K562 (cell line): ENCODE data around the gene IDUA. TPM values are rescaled to one million over a fixed set of nuclear protein-coding genes. Genes with fewer than 3 reads are reported as not detected.
A peak's percentile ranks its signal among the peaks of the same experiment; 100 is the strongest.

ENCODE experiments used
- CGGBP1 ChIP-seq: fragments of 250-450 bp; sonication (Bioruptor Pico); IDR thresholded peaks from 2 replicates; pipeline ENCODE4 v1.9.0; 2021; ENCODE audit warnings: mild to moderate bottlenecking
- ELK3 ChIP-seq: fragments of 450-650 bp; formaldehyde crosslinking; IDR thresholded peaks from 2 replicates; pipeline ENCODE4 v1.4.0; 2020; ENCODE audit warnings: mild to moderate bottlenecking
- GABPB1 ChIP-seq: sonication (generic); formaldehyde crosslinking; IDR thresholded peaks from 2 replicates; pipeline ENCODE4 v1.8.0; 2022; ENCODE audit warnings: mild to moderate bottlenecking, missing genetic modification reagents
- HMG20B ChIP-seq: fragments of 250-450 bp; sonication (Bioruptor Pico); IDR thresholded peaks from 2 replicates; pipeline ENCODE4 v1.5.0; 2021; ENCODE audit warnings: mild to moderate bottlenecking
- IRF2 ChIP-seq: sonication (generic); formaldehyde crosslinking; IDR thresholded peaks from 2 replicates; pipeline ENCODE4 v1.8.1; 2022; ENCODE audit warnings: mild to moderate bottlenecking, missing genetic modification reagents
- KAT2B ChIP-seq: IDR thresholded peaks from one replicate; pipeline ENCODE4 v1.6.1; 2012; ENCODE audit warnings: low read depth, mild to moderate bottlenecking, control low read depth, inconsistent platforms, low read length, moderate library complexity
- MXI1 ChIP-seq: IDR thresholded peaks from 2 replicates; pipeline ENCODE4 v1.6.1; 2011; ENCODE audit warnings: low read depth, mild to moderate bottlenecking, improper control_type of control experiment, low read length
- NELFE ChIP-seq: IDR thresholded peaks from 2 replicates; pipeline ENCODE4 v1.6.1; 2011; ENCODE audit warnings: mild to moderate bottlenecking; ENCODE audit not compliant: insufficient read depth, insufficient read length
- NUFIP1 ChIP-seq: fragments of 450-650 bp; IDR thresholded peaks from 2 replicates; pipeline ENCODE4 v1.6.1; 2018; ENCODE audit not compliant: partially characterized antibody
- PTTG1 ChIP-seq: fragments of 450-650 bp; IDR thresholded peaks from 2 replicates; pipeline ENCODE4 v1.6.1; 2016; ENCODE audit warnings: low read depth, mild to moderate bottlenecking, missing genetic modification characterization, missing compliant biosample characterization
- RB1 ChIP-seq: fragments of 450-650 bp; IDR thresholded peaks from 2 replicates; pipeline ENCODE4 v1.6.1; 2017; ENCODE audit warnings: low read depth, mild to moderate bottlenecking
- RNF2 ChIP-seq: sonication (generic); IDR thresholded peaks from 2 replicates; pipeline ENCODE4 v1.6.1; 2016
- TOE1 ChIP-seq, 2 experiments: fragments of 450-650 bp in 1 of 2; sonication (generic) in 1 of 2; formaldehyde crosslinking in 1 of 2; IDR thresholded peaks; 2 replicates each; pipeline versions ENCODE4 v1.7.1 to v1.8.0; 2016 to 2022; ENCODE audit warnings: borderline replicate concordance in 2 of 2, mild to moderate bottlenecking in 2 of 2, antibody characterized with exemption in 1 of 2, inconsistent platforms in 1 of 2, low read depth in 1 of 2, missing genetic modification reagents in 1 of 2, moderate library complexity in 1 of 2
- ZBTB9 ChIP-seq: fragments of 450-650 bp; formaldehyde crosslinking; IDR thresholded peaks from 2 replicates; pipeline ENCODE4 v1.4.0; 2020; ENCODE audit warnings: mild to moderate bottlenecking, moderate library complexity
- ZNF316 ChIP-seq: fragments of 450-650 bp; IDR thresholded peaks from 2 replicates; pipeline ENCODE4 v1.6.1; 2016
- ZNF395 ChIP-seq: fragments of 200-800 bp; sonication (Bioruptor generic); IDR thresholded peaks from 2 replicates; pipeline ENCODE4 v1.6.1; 2017; ENCODE audit warnings: missing genetic modification characterization, missing compliant biosample characterization
- ZNF592 ChIP-seq: fragments of 450-650 bp; IDR thresholded peaks from 2 replicates; pipeline ENCODE4 v1.6.1; 2017; ENCODE audit warnings: antibody characterized with exemption, mild to moderate bottlenecking
- ZNF707 ChIP-seq: fragments of 250-450 bp; sonication (Bioruptor Pico); conservative IDR thresholded peaks from 2 replicates; pipeline ENCODE4 v1.8.0; 2022; ENCODE audit warnings: inconsistent platforms, mild to moderate bottlenecking, moderate library complexity
- polyA plus RNA-seq, 8 experiments: library from polyadenylated mRNA; depleted of rRNA in 4 of 8; stranded (reverse) in 5 of 8; unstranded in 3 of 8; fragments of >200 nt; fragmentation: Nextera tagmentation in 2 of 8; fragmentation: Illumina TruSeq in 1 of 8; extraction: Ambion mirVana in 2 of 8; extraction: Trizol in 1 of 8; gene quantifications; 2 replicates each; pipeline versions ENCODE4 v1.2.1 to v1.2.3, GENCODE V29; 2011 to 2014; ENCODE audit warnings: inconsistent platforms in 1 of 8, missing spikeins in 1 of 8
- total RNA-seq, 7 experiments: library from RNA; depleted of rRNA in 6 of 7; stranded (reverse); fragments of >200 nt in 6 of 7; fragmentation: Illumina TruSeq in 2 of 7; extraction: Trizol in 2 of 7; gene quantifications; 2 replicates each; pipeline versions ENCODE4 v1.2.1 to v1.2.3, GENCODE V29; 2011 to 2021; ENCODE audit warnings: low replicate concordance in 1 of 7

IDUA gene
- total and polyA plus RNA-seq, 9 of the 15 experiments (the other 6 are each of a cell fraction or from before 2014, with no cell fraction given): 0.04 to 16.1 (median 1.2) TPM

- TF ChIP-seq HMG20B (CRISPR knock-in tag) (no peak), NUFIP1 (no peak), ZNF592 (peak; percentile 98), IRF2 (CRISPR knock-in tag) (no peak), RNF2 (peak; percentile 95), PTTG1 (tag) (no peak), ELK3 (no peak), TOE1 (IDR thresholded peaks at IDR 0.05; ENCODE audit: borderline replicate concordance) (peak; percentile 77), TOE1 (CRISPR knock-in tag; IDR thresholded peaks at IDR 0.05; ENCODE audit: borderline replicate concordance, low read depth) (no peak), MXI1 (no peak), ZNF316 (peak; percentile 98), RB1 (peak; percentile 44; the same call in 1 of the 2 replicates), KAT2B (no peak), NELFE (no peak), GABPB1 (CRISPR knock-in tag) (peak; percentile 84), ZNF707 (no peak), ZBTB9 (CRISPR knock-in tag) (0 out of 2 replicates have a peak, but pooled peaks have one; percentile 1), CGGBP1 (CRISPR knock-in tag) (no peak), ZNF395 (CRISPR knock-in tag) (peak; percentile 77)
Observed at GRCh38 chr4:1043651-1044468, 57.0 kb downstream of the IDUA start (continued).
